ENCODE results near the gene ZNF524.

The ZNF524 gene, protein sequence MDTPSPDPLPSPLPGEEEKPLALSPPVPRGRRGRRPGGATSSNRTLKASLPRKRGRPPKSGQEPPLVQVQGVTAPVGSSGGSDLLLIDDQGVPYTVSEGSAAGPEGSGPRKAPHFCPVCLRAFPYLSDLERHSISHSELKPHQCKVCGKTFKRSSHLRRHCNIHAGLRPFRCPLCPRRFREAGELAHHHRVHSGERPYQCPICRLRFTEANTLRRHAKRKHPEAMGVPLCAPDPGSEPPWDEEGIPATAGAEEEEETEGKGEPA

GRCh38 chr19:55599842-55600661 is at the start of gene ZNF524:
TSS of gene ZNF524 (plus strand) at chr19:55600288. CDS start at chr19:55602113, 1,825 bp downstream.
- no peak for TF ChIP-seq CTCF (IDR thresholded peaks at IDR 0.05; ENCODE audit: control insufficient read depth, extremely low read depth, insufficient read depth)
- peak within 1 kb of the TSS; percentile 61 for H3K4me3 ChIP-seq (ENCODE audit: low read depth, low read length)
- DNase-seq (ENCODE audit: low read depth), result peak; percentile 70

GRCh38 chr19:55550321-55550650 is 49.8 kb upstream of the ZNF524 start:
- TF ChIP-seq CTCF (IDR thresholded peaks at IDR 0.05; ENCODE audit: control insufficient read depth, extremely low read depth, insufficient read depth), result no peak
- no peak for DNase-seq (ENCODE audit: low read depth)
- no peak overlapping the region for H3K4me3 ChIP-seq (ENCODE audit: low read depth, low read length)

DNA sequence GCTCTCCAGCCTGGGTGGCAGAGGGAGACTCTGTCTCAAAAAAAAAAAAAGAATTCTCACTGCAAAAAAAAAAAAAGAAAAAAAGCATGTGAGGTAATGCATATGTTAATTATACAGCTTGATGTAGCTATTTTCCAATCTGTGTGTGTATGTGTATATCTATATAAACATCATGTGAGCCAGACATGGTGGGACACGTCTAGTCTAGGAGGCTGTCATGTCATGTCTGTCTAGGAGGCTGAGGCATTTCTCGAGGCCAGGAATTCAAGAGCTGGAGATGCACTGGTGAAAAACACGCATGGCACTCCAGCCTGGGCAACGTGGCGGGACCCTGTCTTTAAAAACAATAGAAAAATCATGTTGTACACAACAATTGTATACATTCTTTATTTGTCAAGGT is 47.9 kb upstream of the ZNF524 start:
- H3K4me3 ChIP-seq (ENCODE audit: low read depth, low read length), result no peak overlapping the region
- TF ChIP-seq CTCF (IDR thresholded peaks at IDR 0.05; ENCODE audit: control insufficient read depth, extremely low read depth, insufficient read depth), result no peak
- DNase-seq (ENCODE audit: low read depth), result no peak

- no peak for TF ChIP-seq CTCF (IDR thresholded peaks at IDR 0.05; ENCODE audit: control insufficient read depth, extremely low read depth, insufficient read depth)
- H3K4me3 ChIP-seq (ENCODE audit: low read depth, low read length), result no peak overlapping the region
- DNase-seq (ENCODE audit: low read depth), result no peak
These were observed 47.5 kb upstream of the ZNF524 start for GRCh38 chr19:55552620-55553019.

- DNase-seq (ENCODE audit: low read depth), result no peak
- TF ChIP-seq CTCF (IDR thresholded peaks at IDR 0.05; ENCODE audit: control insufficient read depth, extremely low read depth, insufficient read depth), result no peak
- H3K4me3 ChIP-seq (ENCODE audit: low read depth, low read length), result no peak overlapping the region
These were observed 46.6 kb upstream of the ZNF524 start for GRCh38 chr19:55553217-55554182.

- DNase-seq (ENCODE audit: low read depth), result no peak
- no peak for TF ChIP-seq CTCF (IDR thresholded peaks at IDR 0.05; ENCODE audit: control insufficient read depth, extremely low read depth, insufficient read depth)
- H3K4me3 ChIP-seq (ENCODE audit: low read depth, low read length), result no peak overlapping the region
These were observed 45.8 kb upstream of the ZNF524 start for GRCh38 chr19:55554302-55554701.

Measured in LNCaP clone FGC (cell line).